Activated T-cell treated with anti-CD3 and anti-CD28 coated beads for 48 hours (primary cell): ENCODE results near the gene DOCK2.

ENCODE experiments used
- DNase-seq: peaks from one replicate; pipeline ENCODE4 v3.0.0-alpha.2; 2020; ENCODE audit warnings: low read depth

DOCK2 gene

GRCh38 chr5:169905017-169905416 lies 267.9 kb downstream of the DOCK2 start:
- no peak for DNase-seq

DNA sequence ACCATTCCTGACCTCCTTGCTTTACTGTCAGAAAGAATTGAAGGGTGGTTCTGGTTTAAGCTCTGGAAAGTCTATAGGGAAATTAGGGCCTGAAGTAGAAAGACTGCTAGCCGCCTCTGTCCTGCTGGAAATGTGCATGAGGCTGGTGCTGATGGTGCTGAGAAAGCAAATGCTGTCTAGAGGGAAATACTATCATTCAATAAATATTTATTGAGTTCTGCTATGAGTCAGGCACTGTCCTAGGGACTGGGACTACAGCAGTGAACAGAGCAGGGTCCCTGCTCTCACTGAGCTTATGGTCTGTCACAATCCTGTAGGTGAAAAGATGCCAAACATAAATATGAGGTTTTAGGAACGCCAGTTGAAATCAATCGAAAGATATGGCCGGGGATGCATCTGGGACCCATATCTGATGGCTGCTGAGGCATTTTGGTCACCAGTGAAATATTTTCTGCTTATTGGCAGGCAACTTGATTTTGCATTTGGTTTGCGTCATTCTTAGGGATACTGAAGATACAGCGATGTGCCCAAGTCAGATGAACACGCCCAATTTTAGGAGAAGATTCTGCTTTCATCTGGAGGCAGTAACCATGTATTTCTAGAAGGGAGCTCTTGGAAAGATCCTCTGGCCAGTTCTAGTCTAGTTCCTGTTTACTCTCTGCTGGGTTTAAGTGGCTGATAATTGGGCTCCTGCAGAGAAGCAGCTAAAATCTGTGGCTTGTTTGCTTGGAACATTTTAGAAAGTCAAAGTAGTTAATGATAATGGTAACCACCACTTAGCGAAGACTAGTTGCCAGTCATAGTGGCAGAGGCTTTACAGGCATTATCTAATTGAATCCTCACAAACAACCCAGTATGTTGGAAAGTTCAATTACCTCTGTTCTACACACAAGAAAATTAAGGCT lies 269.9 kb downstream of the DOCK2 start:
- DNase-seq: no peak

GRCh38 chr5:169908864-169909263 lies 271.8 kb downstream of the DOCK2 start:
- no peak for DNase-seq

- no peak for DNase-seq
Observed at GRCh38 chr5:169909945-169910344, 272.9 kb downstream of the DOCK2 start.

DNA sequence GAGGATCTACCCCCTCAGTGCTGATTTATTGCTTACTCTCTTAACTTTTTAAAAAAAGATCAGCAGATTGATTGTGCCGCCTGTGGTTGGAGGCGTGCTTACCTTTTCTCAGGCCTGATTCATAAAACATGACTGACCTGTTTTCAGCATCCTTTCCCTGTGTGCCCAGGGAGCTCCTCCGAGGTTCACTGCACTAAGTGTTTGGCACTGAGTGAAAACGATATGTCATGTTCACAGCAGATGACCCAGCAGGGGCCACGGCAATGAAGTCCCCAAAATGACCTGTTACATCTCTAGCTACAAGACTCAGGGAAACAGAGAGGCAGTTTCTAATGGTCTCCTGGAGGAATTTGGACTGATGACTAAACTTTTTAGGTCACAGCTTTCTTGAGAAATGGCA lies 273.3 kb downstream of the DOCK2 start:
- DNase-seq: no peak

GRCh38 chr5:169911448-169912212 lies 274.6 kb downstream of the DOCK2 start:
- no peak for DNase-seq

DNA sequence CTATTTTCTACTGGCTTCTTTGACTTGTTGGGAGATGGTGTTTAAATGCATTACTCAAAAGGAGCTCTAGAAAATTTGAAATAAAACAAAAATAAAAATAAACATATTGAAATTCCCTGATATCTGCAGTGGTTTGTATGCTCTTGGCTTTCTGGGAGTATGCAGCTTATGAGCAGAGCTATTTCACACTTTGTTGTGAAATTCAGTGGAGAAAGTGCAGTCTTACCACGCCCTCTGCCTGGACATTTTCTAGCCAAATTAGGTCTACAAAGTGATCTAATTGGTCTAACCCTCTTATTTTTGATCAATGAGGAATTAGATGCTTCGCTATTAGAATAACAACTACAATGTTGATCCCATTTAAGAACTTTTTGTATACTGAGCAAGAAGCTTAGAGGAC lies 276.4 kb downstream of the DOCK2 start:
- no peak for DNase-seq

DNA sequence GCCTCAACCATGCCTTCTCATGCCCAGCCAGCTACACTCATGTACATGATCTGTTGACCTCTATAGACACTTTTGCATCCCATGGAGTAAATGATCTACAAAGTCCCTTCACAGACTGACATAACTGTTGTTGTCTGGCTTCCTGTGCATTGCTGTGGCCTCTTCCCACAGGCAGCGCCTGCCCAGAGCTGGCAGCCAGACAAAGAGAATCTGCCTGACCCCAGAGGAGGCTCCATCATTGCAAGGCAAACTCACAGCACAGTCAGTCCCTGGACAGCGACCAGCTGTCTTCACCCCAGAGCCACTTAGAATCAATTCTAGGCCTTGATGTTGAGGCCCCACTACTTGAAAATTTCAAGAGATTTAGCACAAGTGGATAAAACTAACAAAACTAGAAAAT lies 277.7 kb downstream of the DOCK2 start:
- no peak for DNase-seq

- no peak for DNase-seq
Observed at GRCh38 chr5:169917500-169917899, 280.4 kb downstream of the DOCK2 start.

GRCh38 chr5:169918228-169918627 lies 281.2 kb downstream of the DOCK2 start:
- DNase-seq: no peak

DNA sequence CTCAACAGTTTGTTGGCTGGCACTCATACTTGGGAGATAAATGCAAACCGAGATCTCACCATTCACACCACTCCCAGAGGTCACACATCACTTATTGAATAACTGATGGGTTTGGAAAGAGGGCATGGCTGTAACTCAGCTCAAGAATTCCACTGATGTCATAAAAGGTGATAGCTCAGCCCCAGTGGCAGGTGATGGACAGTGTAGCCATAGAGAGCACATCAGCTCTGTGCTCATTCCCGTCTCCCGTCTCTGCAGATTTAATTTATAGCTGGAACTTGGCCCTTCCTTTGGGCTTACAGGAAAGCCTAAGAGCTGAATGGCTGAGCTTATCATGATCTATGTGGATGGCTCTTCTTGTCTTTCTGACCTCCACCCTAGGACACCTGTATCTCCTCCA lies 283.4 kb downstream of the DOCK2 start:
- no peak for DNase-seq

DNA sequence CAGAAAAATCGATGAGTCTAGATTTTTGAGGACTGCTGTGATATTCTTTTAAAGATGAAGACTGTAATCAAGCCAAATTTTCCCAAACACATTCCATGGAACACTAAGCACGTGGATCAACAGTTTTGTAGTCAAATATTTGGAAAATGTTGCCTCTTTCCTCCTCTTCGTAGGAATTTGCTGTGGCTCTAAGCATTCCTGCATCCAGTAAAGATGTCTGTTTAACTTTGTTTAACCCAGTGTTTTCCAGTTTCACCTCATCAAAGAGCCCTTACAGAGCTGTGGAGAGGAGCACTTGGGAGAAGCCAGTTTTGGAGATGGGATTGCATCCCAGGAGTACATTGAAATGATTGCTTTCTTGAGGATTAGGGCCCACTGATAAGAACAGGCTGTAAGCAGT lies 284.3 kb downstream of the DOCK2 start:
- no peak for DNase-seq

GRCh38 chr5:169921949-169922348 lies 284.9 kb downstream of the DOCK2 start:
- no peak for DNase-seq

- DNase-seq: no peak
Observed at GRCh38 chr5:169922474-169922873, 285.4 kb downstream of the DOCK2 start.

DNA sequence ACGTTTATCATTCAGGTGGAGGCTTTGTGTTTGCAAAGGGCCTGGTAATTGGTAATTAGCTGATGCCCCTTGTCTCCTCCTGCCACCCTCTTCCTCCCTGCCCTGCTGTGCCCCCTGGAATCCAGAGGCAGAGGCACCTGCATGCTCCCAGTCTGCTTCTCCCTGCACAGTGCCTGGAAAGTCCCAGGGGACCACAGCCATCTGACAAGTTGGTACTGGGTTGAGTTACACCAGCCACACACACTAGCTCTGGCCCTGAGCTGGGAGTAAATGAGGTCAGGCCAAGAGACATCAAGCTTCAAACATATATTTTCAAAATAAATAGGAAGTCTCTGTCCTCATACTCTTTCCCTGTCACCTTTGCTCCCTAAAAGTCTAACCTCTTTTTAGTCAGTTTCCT lies 286.9 kb downstream of the DOCK2 start:
- no peak for DNase-seq

- no peak for DNase-seq
Observed at GRCh38 chr5:169933127-169933526, 296.1 kb downstream of the DOCK2 start.

- no peak for DNase-seq
Observed at GRCh38 chr5:169933616-169934015, 296.5 kb downstream of the DOCK2 start.

DNA sequence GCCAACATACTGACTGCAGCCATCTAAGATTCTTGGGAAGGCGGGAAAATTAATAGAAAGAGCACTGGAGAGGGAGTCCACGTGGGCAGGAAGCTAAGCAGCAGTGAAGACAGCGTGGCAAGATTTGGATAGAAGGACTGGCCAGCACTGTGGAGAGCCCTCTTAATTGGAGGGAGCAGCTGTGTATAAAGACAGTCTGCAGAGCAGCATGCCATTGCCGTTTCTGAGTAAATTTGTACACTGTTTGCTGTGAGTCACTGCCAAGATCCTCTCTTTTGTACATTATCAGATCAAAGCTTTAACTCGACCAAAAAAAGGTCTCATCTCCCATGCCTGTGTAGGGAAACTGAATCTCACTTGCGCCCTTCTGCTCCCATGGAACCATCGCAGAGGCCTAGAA lies 297.9 kb downstream of the DOCK2 start:
- no peak for DNase-seq

DNA sequence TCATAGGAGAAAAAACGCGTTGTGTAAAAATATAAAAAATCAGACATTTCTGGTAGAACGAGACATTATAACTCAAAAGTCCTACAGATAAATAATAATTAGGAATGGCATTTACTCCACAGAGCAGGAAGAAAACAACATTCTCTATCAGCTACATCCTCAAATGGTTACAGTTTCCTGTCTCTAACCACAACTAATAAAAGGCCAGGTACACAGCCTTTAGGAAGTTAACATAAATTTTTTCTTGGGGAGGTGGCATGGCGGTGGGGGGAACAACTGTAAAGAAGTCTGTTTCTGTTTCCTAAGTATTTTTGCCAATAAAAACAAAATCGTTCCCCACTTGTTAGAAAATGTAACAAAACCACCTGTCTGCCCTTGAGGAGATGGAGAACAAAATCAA lies 298.7 kb downstream of the DOCK2 start:
- DNase-seq: no peak

DNA sequence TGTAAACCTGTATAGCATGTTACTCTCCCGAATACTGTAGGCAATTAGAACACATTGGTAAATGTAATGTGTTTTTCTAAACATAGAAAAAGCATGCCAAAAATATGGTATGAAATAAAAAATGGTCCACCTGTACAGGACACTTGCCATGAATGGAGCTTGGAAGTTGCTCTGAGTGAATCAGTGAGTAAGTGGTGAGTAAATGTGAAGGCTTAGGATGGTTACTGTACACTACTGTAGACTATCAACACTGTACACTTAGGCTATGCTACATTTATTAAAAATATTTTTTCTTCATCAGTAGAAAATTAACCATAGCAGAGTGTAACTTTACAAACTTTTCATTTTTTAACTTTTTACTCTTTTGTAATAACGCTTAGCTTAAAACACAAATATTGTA lies 301.4 kb downstream of the DOCK2 start:
- no peak for DNase-seq

GRCh38 chr5:169939731-169940130 lies 302.7 kb downstream of the DOCK2 start:
- DNase-seq: no peak

DNA sequence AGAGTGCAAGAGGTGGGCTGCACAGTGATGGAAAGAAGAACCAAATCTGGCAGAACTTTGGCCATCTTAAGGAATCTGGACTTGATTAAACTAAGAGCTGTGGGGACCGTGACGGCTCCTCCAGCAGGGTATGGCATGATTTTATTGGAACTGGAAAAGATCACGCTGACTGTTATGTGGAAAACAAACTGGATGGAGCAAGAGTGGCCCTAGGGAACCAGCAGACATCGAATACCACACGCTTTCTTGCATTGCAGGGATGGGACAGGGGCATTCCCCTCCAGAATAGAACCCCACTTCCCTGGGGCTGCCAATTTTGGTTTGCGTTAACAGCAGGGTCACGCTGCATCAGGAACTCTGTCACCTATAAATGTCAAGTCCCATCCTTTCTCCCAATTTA lies 304.5 kb downstream of the DOCK2 start:
- no peak for DNase-seq

DNA sequence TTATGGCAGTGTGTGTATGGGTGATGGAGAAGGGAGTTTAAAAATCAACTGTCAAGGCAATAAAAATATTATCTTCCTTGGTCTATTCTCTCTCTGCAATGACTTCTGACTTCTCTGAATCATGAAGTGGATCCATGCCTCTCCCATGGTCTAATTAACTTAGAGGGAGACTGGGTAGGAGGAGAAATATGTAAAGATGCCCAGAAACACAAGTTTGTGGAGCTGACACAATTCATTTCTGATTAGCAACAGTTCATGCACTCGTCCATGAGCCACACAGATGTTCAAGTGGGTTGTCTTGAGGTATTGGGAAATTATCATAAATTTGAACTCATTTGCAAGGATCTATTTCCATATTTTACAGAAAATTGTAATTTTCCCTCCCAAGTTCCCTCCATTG lies 305.1 kb downstream of the DOCK2 start:
- no peak for DNase-seq
